Caco-2 (cell line): ENCODE data around the gene PROKR2. TPM values are rescaled to one million over a fixed set of nuclear protein-coding genes. Genes with fewer than 3 reads are reported as not detected.

Experiments
- BruUV-seq: library from RNA; stranded (reverse); fragments of 400-500 nt; replicated peaks from 2 replicates; lab custom pipeline; 2021; lab: Mats Ljungman, UMichigan
- CTCF ChIA-PET: fragments of 300-600 bp; sonication (Branson Sonifier 250); formaldehyde crosslinking; loops from one replicate; lab custom pipeline; 2022; ENCODE audit warnings: antibody characterized with exemption; lab: Charles Lee
- POLR2A ChIA-PET: fragments of 300-600 bp; sonication (Branson Sonifier 250); formaldehyde crosslinking; loops from one replicate; lab custom pipeline; 2022; ENCODE audit warnings: antibody characterized with exemption; lab: Charles Lee
- DNase-seq, 2 experiments: peaks; one replicate each; pipeline versions ENCODE4 v3.0.0 to v3.0.0-alpha.2; 2020 to 2022
- H3K27me3 ChIP-seq: replicated peaks from 2 replicates; pipeline ENCODE4 v1.6.0; 2011; ENCODE audit warnings: low read length; ENCODE audit not compliant: control insufficient read depth, insufficient read depth
- H3K36me3 ChIP-seq: 2 replicates; pipeline ENCODE4 v1.5.1; 2011; ENCODE audit warnings: low read length; ENCODE audit not compliant: control insufficient read depth, insufficient read depth
- H3K4me1 ChIP-seq: fragments of 250-450 bp; sonication (Bioruptor Pico); 2 replicates; pipeline ENCODE4 v1.5.1; 2020; ENCODE audit warnings: mild to moderate bottlenecking
- H3K4me3 ChIP-seq: 2 replicates; pipeline ENCODE4 v1.5.1; 2011; ENCODE audit warnings: low read depth, mild to moderate bottlenecking, control low read depth, low read length
- H3K9me3 ChIP-seq: fragments of 250-450 bp; sonication (Bioruptor Pico); 2 replicates; pipeline ENCODE4 v1.5.1; 2020; ENCODE audit warnings: mild to moderate bottlenecking, moderate library complexity
- H3K27ac Mint-ChIP-seq: one replicate; pipeline ENCODE4 v1.8.0; 2022; ENCODE audit warnings: mixed read lengths; ENCODE audit not compliant: unreplicated experiment
- H3K27me3 Mint-ChIP-seq: one replicate; pipeline ENCODE4 v1.8.0; 2022; ENCODE audit warnings: mixed read lengths; ENCODE audit not compliant: insufficient read depth, unreplicated experiment
- H3K36me3 Mint-ChIP-seq: one replicate; pipeline ENCODE4 v1.8.0; 2022; ENCODE audit warnings: mild to moderate bottlenecking, mixed read lengths; ENCODE audit not compliant: insufficient read depth, unreplicated experiment
- H3K4me1 Mint-ChIP-seq: one replicate; pipeline ENCODE4 v1.8.0; 2022; ENCODE audit warnings: low read depth, mixed read lengths; ENCODE audit not compliant: unreplicated experiment
- H3K4me3 Mint-ChIP-seq: one replicate; pipeline ENCODE4 v1.8.0; 2022; ENCODE audit warnings: mild to moderate bottlenecking, moderate library complexity, mixed read lengths; ENCODE audit not compliant: unreplicated experiment
- H3K9me3 Mint-ChIP-seq: one replicate; pipeline ENCODE4 v1.8.0; 2022; ENCODE audit warnings: mixed read lengths; ENCODE audit not compliant: unreplicated experiment
- CTCF ChIP-seq, 2 experiments: fragments of 200-600 bp in 1 of 2; IDR thresholded peaks; 1 replicate in 1 of 2; 2 replicates in 1 of 2; pipeline versions ENCODE4 v1.5.1 to v1.8.0; 2011 to 2022; ENCODE audit warnings: antibody characterized with exemption in 1 of 2, control low read depth in 1 of 2, inconsistent platforms in 1 of 2, low read depth in 1 of 2, low read length in 1 of 2, mild to moderate bottlenecking in 1 of 2, moderate library complexity in 1 of 2; ENCODE audit not compliant: insufficient read depth in 1 of 2, severe bottlenecking in 1 of 2, unreplicated experiment in 1 of 2
- intact Hi-C: fragments of 100-400 bp; cut with micrococcal nuclease; formaldehyde crosslinking; loops from one replicate; pipeline ENCODE4 v1.10.0; 2022; ENCODE audit not compliant: unreplicated experiment
- total RNA-seq: library from RNA; stranded (reverse); gene quantifications from 2 replicates; pipeline ENCODE4 v1.2.3, GENCODE V29; 2022

The PROKR2 gene
- total RNA-seq, 1 experiment from 2014 or later: not detected

- no peak for DNase-seq
- H3K4me3 Mint-ChIP-seq: no peak overlapping the region
- no peaks in the 10 kb centered on the region for H3K9me3 ChIP-seq
- no peak for TF ChIP-seq CTCF (IDR thresholded peaks at IDR 0.05; ENCODE audit: insufficient read depth in 1 of 2, low read depth in 1 of 2, low read length in 1 of 2, severe bottlenecking in 1 of 2, unreplicated experiment in 1 of 2)
- no peaks in the 10 kb centered on the region for H3K36me3 ChIP-seq
- BruUV-seq: no TSS peak
- intact Hi-C loops: no loop called here
- H3K4me1 Mint-ChIP-seq: no peaks in the 10 kb centered on the region
- H3K9me3 Mint-ChIP-seq: no peaks in the 10 kb centered on the region
- no peaks in the 10 kb centered on the region for H3K27me3 ChIP-seq
- POLR2A ChIA-PET: no interaction called here
- CTCF ChIA-PET: no interaction called here
- no peaks in the 10 kb centered on the region for H3K4me1 ChIP-seq
- H3K27me3 Mint-ChIP-seq: peaks cover 30% of the 10 kb centered on the region
- no peak overlapping the region for H3K4me3 ChIP-seq
- H3K36me3 Mint-ChIP-seq: no peaks in the 10 kb centered on the region
- H3K27ac Mint-ChIP-seq: no peak overlapping the region
These were observed 44.5 kb downstream of the PROKR2 start for GRCh38 chr20:5272268-5272667.

- no peaks in the 10 kb centered on the region for H3K36me3 Mint-ChIP-seq
- Histone ChIP-seq H3K4me3 (no peak overlapping the region), H3K36me3 (no peaks in the 10 kb centered on the region), H3K4me1 (no peaks in the 10 kb centered on the region), H3K9me3 (no peaks in the 10 kb centered on the region), H3K27me3 (no peaks in the 10 kb centered on the region)
- ChIA-PET CTCF (no interaction called here), POLR2A (no interaction called here)
- H3K27me3 Mint-ChIP-seq: peaks cover 33% of the 10 kb centered on the region
- intact Hi-C loops: no loop called here
- no TSS peak for BruUV-seq
- no peak overlapping the region for H3K27ac Mint-ChIP-seq
- no peak overlapping the region for H3K4me3 Mint-ChIP-seq
- DNase-seq: no peak
- no peaks in the 10 kb centered on the region for H3K4me1 Mint-ChIP-seq
- H3K9me3 Mint-ChIP-seq: no peaks in the 10 kb centered on the region
- TF ChIP-seq CTCF (IDR thresholded peaks at IDR 0.05; ENCODE audit: insufficient read depth in 1 of 2, low read depth in 1 of 2, low read length in 1 of 2, severe bottlenecking in 1 of 2, unreplicated experiment in 1 of 2): no peak
These were observed 46.2 kb downstream of the PROKR2 start for GRCh38 chr20:5270603-5271002.

- ChIA-PET CTCF (no interaction called here), POLR2A (no interaction called here)
- no peak overlapping the region for H3K4me3 Mint-ChIP-seq
- Histone ChIP-seq H3K4me1 (no peaks in the 10 kb centered on the region), H3K36me3 (no peaks in the 10 kb centered on the region), H3K9me3 (no peaks in the 10 kb centered on the region), H3K27me3 (peaks cover 1% of the 10 kb centered on the region; the same call in 1 of the 2 replicates), H3K4me3 (no peak overlapping the region)
- no peak for TF ChIP-seq CTCF (IDR thresholded peaks at IDR 0.05; ENCODE audit: insufficient read depth in 1 of 2, low read depth in 1 of 2, low read length in 1 of 2, severe bottlenecking in 1 of 2, unreplicated experiment in 1 of 2)
- intact Hi-C loops: no loop called here
- no peak for DNase-seq
- peaks cover 34% of the 10 kb centered on the region for H3K27me3 Mint-ChIP-seq
- no TSS peak for BruUV-seq
- H3K27ac Mint-ChIP-seq: no peak overlapping the region
- no peaks in the 10 kb centered on the region for H3K36me3 Mint-ChIP-seq
- no peaks in the 10 kb centered on the region for H3K4me1 Mint-ChIP-seq
- no peaks in the 10 kb centered on the region for H3K9me3 Mint-ChIP-seq
These were observed 48.3 kb downstream of the PROKR2 start for GRCh38 chr20:5268449-5268848.
